ENCODE measurements around the gene KAZN. TPM values are rescaled to one million over a fixed set of nuclear protein-coding genes. Genes with fewer than 3 reads are reported as not detected.

KAZN gene
- total RNA-seq, 2 experiments from 2014 or later = 0.22 to 0.55 TPM

DNA sequence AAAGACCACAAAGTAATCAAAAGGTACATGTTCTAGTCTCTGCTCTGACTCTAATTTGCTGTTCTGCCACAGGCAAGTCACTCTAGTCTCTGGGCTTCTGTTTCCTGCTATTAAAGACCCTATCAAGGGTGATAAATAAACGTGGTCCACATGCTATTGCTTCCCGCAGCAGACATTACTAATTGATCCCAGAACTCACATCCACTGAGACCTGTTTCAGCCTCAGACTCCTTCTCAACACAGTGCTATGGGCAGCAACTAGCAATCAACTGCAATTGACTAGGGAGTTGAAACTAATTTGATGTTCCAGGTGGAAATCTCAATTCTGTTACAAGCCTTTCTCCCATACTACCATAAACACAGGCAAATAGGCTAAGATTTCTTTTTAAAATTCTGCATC is 150.5 kb downstream of the KAZN start:
- DNase-seq (no peak), ATAC-seq (ENCODE audit: poor library complexity) (no peak)
- Mint-ChIP-seq H3K4me1 (ENCODE audit: low read depth) (no peaks in the 10 kb centered on the region), H3K27me3 (peaks cover 4% of the 10 kb centered on the region), H3K9me3 (no peaks in the 10 kb centered on the region), H3K36me3 (ENCODE audit: low read depth) (no peaks in the 10 kb centered on the region), H3K4me3 (no peak overlapping the region), H3K27ac (no peak overlapping the region)
- Histone ChIP-seq H3K4me1 (ENCODE audit: insufficient read depth, low read length) (no peaks in the 10 kb centered on the region), H3K27me3 (ENCODE audit: control insufficient read depth in 1 of 2, insufficient read depth in 2 of 2, low read length in 2 of 2) (no peaks in the 10 kb centered on the region), H3K27ac (ENCODE audit: low read depth in 1 of 2, low read length in 2 of 2) (no peak overlapping the region), H3K9me3 (ENCODE audit: control insufficient read depth in 1 of 2, insufficient read depth in 1 of 2, low read length in 2 of 2) (no peaks in the 10 kb centered on the region), H3K4me3 (ENCODE audit: low read length) (no peak overlapping the region), H3K36me3 (ENCODE audit: insufficient read depth, low read length) (no peaks in the 10 kb centered on the region)
- intact Hi-C loops (cut with DNase I, micrococcal nuclease) = no loop called here
- ChIA-PET CTCF (no interaction called here), POLR2A (no interaction called here)
- TF ChIP-seq, protein P1, sequence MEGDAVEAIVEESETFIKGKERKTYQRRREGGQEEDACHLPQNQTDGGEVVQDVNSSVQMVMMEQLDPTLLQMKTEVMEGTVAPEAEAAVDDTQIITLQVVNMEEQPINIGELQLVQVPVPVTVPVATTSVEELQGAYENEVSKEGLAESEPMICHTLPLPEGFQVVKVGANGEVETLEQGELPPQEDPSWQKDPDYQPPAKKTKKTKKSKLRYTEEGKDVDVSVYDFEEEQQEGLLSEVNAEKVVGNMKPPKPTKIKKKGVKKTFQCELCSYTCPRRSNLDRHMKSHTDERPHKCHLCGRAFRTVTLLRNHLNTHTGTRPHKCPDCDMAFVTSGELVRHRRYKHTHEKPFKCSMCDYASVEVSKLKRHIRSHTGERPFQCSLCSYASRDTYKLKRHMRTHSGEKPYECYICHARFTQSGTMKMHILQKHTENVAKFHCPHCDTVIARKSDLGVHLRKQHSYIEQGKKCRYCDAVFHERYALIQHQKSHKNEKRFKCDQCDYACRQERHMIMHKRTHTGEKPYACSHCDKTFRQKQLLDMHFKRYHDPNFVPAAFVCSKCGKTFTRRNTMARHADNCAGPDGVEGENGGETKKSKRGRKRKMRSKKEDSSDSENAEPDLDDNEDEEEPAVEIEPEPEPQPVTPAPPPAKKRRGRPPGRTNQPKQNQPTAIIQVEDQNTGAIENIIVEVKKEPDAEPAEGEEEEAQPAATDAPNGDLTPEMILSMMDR (IDR thresholded peaks at IDR 0.05) = no peak

DNA sequence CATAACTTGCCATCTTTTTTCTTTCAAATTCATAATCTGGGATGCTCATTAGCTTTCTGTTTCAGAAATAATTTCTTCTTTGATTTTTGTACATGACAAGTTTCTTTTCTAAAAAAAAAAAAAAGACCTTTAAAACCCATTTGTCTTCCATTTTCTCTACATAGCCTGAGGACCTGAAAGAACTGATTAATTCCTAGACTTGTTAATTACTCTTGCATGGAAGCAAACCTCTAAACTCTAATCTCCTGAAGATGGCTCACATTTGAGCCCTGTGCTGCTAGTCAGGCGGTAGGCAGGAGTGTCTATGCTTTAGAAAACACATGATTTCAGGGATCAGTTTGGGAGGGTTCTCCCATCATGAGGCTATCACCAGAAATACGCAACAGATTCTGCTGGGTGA is 152.0 kb downstream of the KAZN start:
- no peak for DNase-seq
- H3K27ac ChIP-seq (ENCODE audit: low read depth in 1 of 2, low read length in 2 of 2) = no peak overlapping the region
- H3K27ac Mint-ChIP-seq = no peak overlapping the region
- POLR2A ChIA-PET = no interaction called here
- H3K36me3 Mint-ChIP-seq (ENCODE audit: low read depth) = no peaks in the 10 kb centered on the region
- no peaks in the 10 kb centered on the region for H3K9me3 ChIP-seq (ENCODE audit: control insufficient read depth in 1 of 2, insufficient read depth in 1 of 2, low read length in 2 of 2)
- ATAC-seq (ENCODE audit: poor library complexity) = no peak
- no peak overlapping the region for H3K4me3 Mint-ChIP-seq
- no peaks in the 10 kb centered on the region for H3K4me1 ChIP-seq (ENCODE audit: insufficient read depth, low read length)
- CTCF ChIA-PET = no interaction called here
- no peaks in the 10 kb centered on the region for H3K36me3 ChIP-seq (ENCODE audit: insufficient read depth, low read length)
- intact Hi-C loops (cut with DNase I, micrococcal nuclease) = no loop called here
- no peaks in the 10 kb centered on the region for H3K27me3 ChIP-seq (ENCODE audit: control insufficient read depth in 1 of 2, insufficient read depth in 2 of 2, low read length in 2 of 2)
- no peaks in the 10 kb centered on the region for H3K9me3 Mint-ChIP-seq
- TF ChIP-seq, protein P1 (IDR thresholded peaks at IDR 0.05) = no peak
- peaks cover 4% of the 10 kb centered on the region for H3K27me3 Mint-ChIP-seq
- no peaks in the 10 kb centered on the region for H3K4me1 Mint-ChIP-seq (ENCODE audit: low read depth)
- H3K4me3 ChIP-seq (ENCODE audit: low read length) = no peak overlapping the region

DNA sequence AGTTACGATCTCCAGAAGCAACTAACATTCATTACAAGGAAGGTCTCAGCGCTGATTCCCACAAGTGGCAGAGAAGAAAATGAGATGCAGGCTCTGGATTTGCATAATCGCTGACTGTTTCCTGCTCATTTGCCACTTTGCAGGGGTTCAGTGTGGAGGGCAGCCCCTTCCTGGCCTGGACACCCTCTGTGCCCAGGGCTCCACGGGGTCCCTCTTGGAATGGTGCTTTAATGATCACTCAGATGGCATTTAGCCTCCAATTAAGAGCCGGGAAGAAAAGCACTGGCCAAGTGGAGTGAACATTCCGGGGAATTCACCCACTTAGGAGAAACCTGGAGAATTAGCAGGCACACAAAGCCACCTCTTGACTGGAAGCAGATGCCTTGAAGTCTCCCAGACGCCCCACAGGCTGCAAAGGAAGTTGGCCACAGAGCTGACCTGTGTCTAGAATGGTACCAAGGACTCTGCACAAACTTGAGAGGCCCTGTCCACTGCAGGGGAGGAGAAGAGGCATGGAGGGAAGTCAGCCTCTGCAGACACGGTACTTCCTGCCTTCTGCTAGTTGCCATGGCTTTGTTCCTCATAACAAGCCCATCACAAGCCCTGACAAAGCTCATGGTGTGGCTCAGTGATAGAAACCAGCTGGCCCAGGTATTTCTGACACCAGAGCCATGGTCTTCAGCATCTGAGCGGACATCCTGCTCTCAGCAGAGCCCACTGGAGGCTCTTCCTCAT is 157.2 kb downstream of the KAZN start:
- Histone ChIP-seq H3K4me3 (ENCODE audit: low read length) (no peak overlapping the region), H3K27me3 (ENCODE audit: control insufficient read depth in 1 of 2, insufficient read depth in 2 of 2, low read length in 2 of 2) (peaks cover 0 to 4% of the 10 kb centered on the region in 2 experiments), H3K9me3 (ENCODE audit: control insufficient read depth in 1 of 2, insufficient read depth in 1 of 2, low read length in 2 of 2) (no peaks in the 10 kb centered on the region), H3K36me3 (ENCODE audit: insufficient read depth, low read length) (no peaks in the 10 kb centered on the region), H3K27ac (ENCODE audit: low read depth in 1 of 2, low read length in 2 of 2) (no peak overlapping the region), H3K4me1 (ENCODE audit: insufficient read depth, low read length) (no peaks in the 10 kb centered on the region)
- TF ChIP-seq, protein P1 (IDR thresholded peaks at IDR 0.05) = no peak
- DNase-seq (no peak), ATAC-seq (ENCODE audit: poor library complexity) (no peak)
- CTCF ChIA-PET = no interaction called here
- intact Hi-C loops (cut with DNase I, micrococcal nuclease) = no loop called here
- POLR2A ChIA-PET = no interaction called here
- no peaks in the 10 kb centered on the region for H3K9me3 Mint-ChIP-seq
- H3K36me3 Mint-ChIP-seq (ENCODE audit: low read depth) = no peaks in the 10 kb centered on the region
- no peaks in the 10 kb centered on the region for H3K4me1 Mint-ChIP-seq (ENCODE audit: low read depth)
- H3K4me3 Mint-ChIP-seq = no peak overlapping the region
- peaks cover 5% of the 10 kb centered on the region for H3K27me3 Mint-ChIP-seq
- no peak overlapping the region for H3K27ac Mint-ChIP-seq

Measured in CD4-positive, alpha-beta T cell (primary cell).